ENCODE results near the gene MYO1B.

The MYO1B gene

DNA sequence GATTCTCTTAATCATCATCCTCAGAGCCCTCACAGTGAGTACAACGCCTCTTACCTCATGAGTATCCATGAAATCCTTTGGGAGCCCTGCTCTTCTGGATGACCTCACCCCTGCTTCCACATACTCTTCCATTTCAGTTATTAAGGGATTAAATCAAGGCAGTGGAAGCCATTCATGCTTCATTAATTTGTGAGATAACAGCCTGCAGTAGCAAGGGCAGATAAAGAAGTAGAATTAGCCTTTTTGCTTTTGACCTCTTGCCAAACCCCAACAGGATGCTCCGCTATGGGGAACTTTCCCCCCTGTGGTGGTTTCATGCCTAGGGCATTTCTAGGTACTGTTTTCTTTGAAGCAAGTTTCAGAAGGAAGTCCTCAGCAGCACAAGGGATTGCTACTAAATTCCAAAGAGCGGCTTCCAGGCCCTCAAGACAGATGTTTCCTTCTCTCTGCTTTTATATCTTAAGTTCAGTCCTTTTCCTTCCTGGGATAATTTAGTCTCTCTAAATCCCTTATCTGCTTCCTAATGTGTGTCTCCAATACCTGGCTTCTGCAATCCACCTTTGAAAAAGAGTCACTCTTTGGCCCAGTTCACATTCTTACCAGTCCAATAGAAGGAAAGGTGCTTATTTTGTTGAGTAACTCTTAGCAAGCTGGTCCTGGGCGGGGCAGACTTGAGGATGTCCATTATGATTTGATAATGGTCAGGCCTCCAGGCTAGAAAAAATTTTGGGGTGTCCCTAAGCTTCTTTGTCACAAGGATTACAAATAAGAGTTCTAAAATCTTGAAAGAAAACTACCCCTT lies 76.9 kb downstream of the MYO1B start:
- no peak for DNase-seq (ENCODE audit: low read depth in 2 of 2)

DNA sequence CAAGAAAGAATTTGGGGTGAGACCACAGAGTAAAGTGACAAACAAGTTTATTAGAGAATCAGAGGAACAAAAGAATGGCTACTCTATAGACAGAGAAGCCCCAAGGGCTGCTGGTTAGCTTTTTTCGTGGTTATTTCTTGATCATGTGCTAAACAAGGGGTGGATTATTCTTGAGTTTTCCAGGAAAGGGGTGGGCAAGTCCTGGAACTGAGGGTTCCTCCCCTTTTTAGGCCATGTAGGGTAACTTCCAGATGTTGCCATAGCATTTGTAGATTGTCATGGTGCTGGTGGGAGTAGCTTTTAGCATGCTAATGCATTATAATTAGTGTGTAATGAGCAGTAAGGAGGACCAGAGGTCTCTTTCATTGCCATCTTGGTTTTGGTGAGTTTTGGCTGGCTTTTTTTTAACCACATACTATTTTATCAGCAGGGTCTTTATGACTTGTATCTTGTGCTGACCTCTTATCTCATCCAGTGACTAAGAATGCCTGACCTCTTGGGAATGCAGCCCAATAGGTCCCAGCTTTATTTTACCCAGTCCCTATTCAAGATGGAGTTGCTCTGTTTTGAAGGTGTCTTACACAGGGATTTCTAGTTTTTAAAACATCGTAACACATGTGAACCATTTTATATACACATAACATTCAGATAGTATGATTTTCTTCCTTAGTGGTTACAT lies 77.8 kb downstream of the MYO1B start:
- no peak for DNase-seq (ENCODE audit: low read depth in 2 of 2)

DNA sequence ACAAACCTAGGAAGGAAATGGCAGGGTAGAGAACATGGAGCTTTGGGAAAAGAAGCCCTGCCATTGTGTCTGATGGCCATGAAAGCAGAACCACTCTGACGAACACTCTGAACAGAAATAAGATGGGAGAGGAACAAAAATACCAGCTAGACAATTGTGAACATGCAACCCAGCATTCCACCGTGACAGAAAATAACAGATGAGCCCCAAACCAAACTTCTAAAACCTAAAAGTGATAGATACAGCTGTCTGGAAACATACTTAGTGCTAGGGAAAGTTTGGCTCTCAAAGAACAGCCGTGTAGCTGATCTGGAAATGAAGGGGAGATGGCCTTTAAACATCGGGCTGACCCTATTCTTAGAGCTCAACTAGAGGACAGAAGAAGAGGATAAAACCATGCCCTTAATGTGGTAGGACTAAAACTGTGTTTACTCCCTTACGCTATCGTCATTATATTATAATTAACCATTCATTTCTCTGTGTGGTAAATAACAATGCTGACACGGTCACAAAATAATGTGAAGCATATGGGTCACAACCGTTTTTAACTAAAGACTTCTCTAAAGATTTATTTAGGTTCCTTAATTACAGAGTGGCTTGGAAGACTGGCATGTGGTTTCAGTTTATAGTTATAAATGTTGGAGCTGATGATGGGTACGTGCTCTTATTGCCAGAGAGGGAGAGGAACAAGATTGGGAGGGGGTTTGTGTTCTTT lies 80.6 kb downstream of the MYO1B start:
- DNase-seq (ENCODE audit: low read depth in 2 of 2) = no peak

DNA sequence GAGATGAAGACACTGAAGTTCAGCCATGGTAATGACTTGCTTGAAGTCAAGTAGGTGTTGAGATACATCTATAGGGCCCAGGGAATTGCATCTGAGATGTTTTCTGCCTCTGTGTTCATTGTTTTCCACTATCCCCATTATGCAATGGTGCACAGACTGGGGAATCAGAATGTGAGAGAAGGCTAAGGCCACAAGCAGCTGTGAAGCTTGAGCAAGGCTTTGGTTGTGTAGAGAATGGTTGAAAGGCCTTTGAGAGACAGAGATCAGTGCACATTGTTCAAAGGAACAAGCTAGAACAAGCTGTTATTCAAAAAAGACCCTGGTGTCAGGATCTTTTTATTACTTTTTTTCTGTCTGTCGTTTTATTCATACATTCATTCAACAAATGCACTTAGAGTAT lies 82.3 kb downstream of the MYO1B start:
- no peak for DNase-seq (ENCODE audit: low read depth in 2 of 2)

DNA sequence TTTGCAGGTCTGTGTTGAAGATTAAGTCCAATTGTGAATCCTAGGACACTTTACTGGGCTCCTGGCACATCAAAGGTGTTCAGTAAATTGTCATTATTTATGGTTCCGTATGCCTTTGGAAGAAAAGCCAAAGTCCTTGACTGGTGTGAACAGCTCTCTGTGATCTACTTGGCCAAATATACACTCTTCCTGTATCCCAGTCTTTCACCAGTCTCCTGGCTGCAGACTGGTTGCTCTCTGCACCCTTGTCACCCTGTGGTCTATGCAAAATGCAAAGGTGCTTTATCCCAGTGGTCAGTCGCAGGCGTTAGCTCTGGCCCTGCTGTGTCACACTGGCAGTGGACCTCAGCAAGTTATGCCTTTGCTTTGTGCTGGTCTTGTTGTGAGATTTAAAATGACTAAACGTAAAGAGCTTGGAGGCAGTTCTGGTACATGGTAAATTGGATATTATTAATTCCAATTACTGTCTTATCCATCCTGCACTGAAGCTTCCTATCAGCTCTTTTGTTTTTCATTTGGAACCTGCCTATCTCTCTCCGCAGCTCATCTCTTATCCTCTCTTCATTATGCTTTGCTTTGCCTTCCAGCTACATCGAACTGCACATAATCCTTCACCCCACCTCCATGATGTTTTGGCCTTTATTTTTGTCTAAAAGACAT lies 83.1 kb downstream of the MYO1B start:
- no peak for DNase-seq (ENCODE audit: low read depth in 2 of 2)

DNA sequence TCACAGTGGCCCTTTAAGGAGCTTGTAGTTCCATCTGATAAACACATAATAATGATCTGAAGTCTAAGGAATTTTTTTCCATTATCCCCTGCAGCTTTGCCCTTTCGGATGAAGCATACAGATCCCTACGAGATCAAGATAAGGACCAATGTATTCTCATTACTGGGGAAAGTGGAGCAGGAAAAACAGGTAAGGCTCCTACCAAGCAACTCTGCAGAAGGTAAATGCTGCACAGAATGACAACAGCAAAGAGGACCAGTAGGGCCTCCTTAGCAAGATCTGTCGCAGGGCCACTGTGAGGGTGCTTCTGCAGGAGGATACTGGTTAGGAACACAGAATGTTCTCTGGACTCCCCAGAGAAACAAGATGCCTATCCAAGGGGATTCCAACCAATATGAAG lies 84.6 kb downstream of the MYO1B start:
- no peak for DNase-seq (ENCODE audit: low read depth in 2 of 2)

DNA sequence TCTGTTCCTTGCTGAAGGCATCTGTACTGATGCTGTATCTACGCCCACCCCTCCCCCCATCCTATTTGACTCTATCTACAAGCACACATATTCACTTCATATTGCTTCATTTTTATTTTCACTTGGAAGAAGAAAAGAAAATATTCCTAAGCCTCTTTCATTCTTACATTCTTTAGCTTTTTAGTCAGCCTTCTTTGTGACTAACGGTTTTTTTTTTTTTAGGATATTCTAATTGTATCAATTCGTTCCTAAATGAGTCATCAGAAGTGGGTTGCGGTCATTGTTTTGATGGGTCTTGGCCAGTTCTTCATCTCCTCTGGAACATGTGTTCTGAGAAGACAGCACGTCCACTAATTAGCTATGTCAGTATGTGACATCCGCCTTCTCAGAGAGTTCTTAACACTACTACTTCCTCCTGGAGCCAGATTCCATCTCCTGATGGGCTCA lies 88.7 kb downstream of the MYO1B start:
- DNase-seq (ENCODE audit: low read depth in 2 of 2) = no peak

DNA sequence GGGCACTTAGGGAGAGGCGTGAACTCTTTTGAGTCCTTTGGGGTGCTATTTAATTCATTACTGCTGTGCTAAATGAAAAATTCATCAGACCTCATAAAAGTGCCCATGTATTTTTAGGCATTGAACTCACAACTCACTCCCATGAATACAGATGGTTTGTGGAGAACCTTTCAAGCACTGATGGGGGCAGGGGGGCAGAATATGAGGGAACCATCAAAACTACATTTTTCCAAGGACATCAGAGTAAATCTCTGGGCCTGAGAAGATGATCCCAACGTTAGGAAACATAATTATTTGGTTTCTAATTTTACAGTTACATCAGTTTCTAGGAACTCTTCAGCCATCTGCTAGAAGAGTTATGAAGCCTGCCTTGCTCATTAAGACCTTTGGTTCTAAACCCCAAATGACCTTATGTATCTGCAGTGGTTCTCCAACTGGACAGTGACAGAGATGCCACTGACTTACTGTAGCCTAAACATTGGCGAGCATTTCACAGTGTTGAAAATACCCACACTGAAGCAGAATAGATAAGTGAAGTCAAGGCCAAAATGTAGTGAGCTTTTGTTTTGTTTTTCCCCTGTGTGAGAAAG lies 90.8 kb downstream of the MYO1B start:
- no peak for DNase-seq (ENCODE audit: low read depth in 2 of 2)

DNA sequence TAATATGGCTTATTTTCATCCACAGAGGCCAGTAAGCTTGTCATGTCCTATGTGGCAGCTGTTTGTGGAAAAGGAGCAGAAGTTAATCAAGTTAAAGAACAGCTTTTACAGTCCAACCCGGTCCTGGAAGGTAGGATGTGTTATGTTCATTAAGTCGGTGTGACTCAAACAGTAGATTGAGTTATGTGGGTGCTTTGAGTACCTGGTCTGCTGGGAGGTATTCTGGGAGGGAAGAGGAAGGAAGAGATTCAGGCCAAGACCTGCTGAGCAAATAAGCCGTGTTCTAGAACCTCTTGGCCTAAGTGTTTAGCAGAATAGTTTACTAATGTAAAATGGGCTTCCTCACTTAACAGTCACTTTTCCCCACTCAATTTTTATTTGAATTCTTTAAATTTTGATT lies 96.2 kb downstream of the MYO1B start:
- DNase-seq (ENCODE audit: low read depth in 2 of 2) = no peak

DNA sequence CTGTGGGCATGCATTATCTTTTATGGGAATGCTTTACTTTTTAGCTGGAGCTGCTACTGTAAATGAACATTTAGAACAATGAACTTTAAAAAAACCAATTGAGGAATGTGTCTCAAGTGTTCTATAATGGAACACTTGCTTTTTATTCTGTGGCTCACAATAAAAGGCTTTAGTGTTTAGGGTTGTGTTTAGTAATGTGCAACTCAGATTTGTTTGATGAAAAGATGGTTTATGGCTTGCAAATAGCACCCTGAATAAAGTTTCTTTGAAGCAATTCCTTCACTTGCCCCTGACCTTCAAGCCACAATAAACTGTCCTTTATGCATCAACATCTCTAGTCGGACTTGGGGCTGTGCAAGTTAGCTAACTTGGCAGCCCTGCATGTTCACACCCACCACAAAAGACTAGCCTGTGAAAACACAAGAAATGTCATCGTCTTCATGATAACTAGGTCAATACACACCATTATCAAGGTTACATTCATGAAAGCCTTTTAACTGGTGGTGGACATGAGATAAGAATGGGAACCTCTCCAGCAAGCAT lies 98.7 kb downstream of the MYO1B start:
- no peak for DNase-seq (ENCODE audit: low read depth in 2 of 2)

DNA sequence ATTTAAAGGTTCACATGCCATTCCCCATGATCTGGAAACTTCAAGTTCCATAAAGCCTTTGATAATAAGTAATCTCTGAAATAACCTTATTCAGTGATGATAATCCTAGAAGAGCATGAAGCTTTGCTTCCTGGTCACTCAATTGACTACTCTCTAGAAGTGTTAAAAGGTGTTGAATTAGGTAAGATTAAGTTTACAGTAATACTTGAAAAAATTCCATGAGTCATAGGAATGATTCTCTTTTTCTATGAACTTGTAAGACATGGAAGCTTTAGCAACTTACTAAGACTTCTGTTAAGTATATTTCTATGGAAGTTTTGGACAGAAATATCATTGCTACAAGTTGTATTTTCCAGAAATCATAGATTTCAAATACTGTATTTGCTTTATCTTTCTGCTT lies 100.6 kb downstream of the MYO1B start:
- DNase-seq (ENCODE audit: low read depth in 2 of 2) = no peak

DNA sequence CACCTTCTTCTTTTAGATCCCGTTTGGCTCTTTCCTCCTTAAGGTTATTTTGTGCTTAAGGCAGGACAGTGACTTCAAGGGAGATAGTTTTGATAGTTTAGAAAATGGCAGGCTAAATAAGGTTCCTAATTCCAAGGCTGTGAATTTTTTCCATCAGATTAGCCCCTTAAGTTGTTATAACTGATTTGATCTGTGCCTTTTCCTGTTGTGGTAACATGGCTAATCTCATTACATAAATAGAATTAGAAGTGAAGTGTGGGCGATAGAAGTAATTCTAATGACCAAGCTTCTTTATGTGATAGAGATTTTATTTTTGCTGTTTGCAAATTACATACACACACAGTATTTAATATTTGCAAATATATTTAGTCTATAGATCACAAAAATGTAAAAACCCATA lies 102.0 kb downstream of the MYO1B start:
- DNase-seq (ENCODE audit: low read depth in 2 of 2) = no peak

DNA sequence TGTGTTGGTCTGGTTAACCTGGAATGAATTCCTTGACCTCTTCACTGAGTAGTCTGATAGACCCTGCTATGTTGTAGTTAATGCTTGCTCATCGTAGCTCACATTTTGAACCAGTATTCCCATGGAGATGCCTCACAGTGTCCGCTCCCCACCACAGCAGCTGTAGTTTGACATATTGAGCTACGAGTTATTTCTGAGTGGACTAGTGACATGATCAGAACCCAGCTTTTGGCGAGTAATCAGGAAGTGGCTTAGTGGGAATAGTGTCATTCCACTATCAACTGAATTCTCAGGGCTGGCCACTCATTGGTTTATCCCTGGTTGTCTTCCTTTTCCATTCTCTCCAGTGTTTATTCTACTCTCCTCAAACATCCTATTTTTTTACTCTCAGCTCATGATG lies 102.7 kb downstream of the MYO1B start:
- DNase-seq (ENCODE audit: low read depth in 2 of 2) = no peak

DNA sequence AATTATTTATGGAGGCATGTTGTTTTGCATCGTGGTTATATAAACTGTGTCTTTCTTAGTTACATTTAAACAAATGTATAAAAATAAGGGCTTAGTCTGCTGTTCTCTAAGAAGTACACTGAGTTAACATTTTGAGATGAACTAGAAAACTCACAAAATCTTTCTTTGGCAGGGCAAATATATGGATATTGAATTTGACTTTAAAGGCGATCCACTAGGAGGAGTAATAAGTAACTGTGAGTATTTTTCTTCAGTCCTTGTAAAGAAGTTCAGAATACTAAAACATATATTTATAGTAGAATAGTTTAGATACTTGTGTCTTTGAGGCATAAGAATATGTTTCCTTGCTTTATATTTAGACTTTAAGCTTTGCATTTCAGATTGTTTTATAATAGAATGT lies 104.8 kb downstream of the MYO1B start:
- no peak for DNase-seq (ENCODE audit: low read depth in 2 of 2)

DNA sequence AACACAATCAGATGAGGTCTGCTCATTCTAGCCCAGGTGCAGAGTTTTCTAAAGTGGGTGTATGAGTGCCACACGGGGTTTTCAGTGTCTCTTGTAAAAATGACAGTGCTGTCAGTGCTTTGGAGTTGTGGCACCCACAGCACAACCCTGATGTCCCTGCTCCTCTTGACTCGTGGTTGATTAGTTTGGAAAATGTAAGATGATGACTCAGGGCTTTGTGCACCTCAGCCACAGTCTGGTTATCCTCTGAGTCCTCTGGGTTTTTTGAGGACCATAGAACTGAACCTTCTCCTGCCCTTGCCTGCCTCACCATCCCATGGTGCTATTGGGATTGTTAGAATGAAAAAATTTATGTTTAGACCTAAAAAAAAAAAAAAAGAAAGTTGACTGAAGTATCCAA lies 105.6 kb downstream of the MYO1B start:
- DNase-seq (ENCODE audit: low read depth in 2 of 2) = no peak

DNA sequence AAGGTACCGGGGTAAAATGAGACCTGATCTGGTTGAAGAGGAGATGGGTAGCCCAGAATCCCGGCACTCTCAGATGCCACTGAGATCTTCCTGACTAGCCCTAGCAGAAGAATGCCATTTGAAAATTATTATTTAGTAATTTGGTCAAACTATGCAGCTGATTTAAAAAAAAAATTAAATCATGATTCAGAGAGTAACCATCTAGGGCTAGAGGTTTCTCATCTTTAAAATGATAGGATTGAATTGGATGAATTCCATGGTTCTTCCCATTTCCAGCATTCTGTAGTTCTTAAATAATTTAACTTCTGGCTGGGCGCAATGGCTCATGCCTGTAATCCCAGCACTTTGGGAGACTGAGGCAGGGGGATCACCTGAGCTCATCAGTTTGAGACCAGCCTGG lies 106.1 kb downstream of the MYO1B start:
- DNase-seq (ENCODE audit: low read depth in 2 of 2) = no peak

DNA sequence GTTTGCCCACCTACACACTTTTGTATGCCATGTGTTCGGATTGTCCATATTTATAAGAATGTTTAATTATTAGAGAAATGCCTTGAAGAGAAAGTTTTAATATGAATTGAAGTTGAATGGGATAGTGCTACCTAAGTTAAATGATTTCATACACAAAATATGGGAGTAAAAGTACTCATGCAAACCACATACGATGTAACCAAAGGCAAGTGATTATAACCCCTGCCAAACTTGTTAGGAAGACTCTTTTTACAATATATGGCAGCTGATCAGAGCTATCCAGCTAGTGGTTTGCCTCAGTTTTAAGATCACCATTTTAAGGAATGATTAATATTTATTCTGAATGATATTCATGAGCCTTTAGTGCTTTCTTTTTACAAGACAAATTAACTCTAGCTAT lies 106.7 kb downstream of the MYO1B start:
- DNase-seq (ENCODE audit: low read depth in 2 of 2) = no peak

DNA sequence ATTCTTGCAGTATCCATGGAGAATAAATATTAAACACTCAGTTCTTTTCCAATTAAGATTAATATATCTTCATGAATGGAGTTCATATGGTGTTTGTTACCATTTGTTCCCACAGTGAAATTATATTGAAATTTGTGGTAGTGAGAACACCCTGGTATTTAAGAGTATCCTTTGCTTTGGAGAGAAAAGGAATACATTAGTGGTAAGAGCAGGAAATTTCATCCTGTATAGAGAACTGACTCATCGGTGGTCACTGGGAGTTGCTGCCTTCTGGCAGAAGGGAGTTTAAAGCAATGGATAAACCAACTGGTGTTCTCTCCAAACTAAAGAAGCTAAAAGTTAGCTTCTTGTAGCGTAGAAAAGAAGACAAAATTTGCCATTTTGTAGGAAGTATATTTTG lies 107.3 kb downstream of the MYO1B start:
- no peak for DNase-seq (ENCODE audit: low read depth in 2 of 2)

DNA sequence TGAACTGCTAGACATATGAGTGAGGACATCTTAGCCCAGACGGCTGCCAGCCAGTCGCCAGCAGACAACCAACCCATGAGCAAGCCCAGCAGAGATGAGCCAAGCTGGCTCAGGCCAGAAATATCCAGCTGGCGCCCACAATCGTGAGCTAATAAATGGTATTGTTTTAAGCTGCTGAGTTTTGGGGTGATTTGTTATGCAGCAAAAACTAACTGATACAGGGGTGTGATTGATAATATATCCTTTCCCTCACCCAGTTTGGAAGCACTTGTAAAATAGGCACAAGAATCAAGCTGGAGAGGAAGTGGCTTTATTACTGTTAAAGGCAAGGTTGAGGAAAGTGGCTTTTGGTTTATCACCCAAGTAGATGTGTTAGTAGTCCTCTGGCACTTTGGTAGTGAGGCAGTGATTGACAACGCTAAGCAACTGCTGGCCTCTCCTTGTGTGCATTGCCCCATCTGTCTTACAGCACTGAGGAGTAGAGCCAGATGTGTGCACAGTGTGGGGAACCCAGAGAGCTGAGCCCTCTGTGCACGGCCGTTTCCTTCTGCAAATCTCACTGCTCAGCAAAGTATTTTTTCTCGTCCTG lies 110.1 kb downstream of the MYO1B start:
- no peak for DNase-seq (ENCODE audit: low read depth in 2 of 2)

DNA sequence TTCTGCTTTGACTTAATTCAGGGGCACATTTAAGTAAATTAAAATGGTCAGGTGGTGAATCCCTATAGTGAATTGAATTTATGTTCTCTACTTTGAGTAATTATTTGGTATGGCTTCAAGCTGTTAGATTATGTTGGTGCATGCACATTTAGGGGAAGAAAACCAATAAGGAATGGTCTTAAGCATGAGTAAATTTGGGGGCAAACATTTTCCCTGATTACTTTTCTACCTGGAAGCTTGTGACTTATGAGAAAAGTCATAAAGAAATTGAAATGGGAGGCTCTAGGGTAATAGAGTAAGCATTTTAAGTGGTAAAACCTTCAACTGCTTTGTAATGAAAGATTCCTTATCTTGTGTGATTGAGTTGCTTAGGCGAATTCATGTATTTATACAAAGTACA lies 112.5 kb downstream of the MYO1B start:
- no peak for DNase-seq (ENCODE audit: low read depth in 2 of 2)

DNA sequence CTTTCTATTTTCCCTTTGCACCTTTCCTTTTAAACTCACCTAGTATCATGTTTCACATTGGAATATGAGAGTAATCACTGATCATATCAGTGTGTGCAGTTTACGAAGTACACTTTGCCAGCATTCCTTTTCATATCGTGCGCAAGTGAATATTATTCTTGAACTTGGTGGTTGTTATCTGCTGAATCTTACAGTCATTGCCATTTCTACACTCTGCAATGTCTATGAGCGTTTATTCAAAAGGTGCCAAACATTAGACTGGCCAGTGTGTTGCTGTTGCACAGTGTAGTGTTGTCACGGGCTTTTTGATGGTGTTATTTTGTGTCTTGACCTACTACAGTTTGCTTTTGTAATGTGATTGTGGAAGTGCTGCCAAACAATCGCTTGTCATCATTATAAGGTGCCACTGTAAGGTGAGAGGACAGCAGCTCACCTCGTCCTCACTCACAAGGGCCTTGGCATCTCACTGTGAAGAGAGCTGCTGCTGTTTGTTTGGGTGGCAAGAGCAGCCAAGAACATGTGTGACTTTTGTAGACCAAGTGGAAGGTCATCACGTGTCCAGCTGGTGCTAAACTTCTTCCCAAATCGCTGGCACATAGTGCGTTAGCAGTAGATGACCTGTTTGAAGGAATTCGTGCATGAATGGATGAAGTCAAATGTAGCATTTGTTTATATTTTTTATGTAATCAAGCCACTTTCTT lies 113.3 kb downstream of the MYO1B start:
- DNase-seq (ENCODE audit: low read depth in 2 of 2) = no peak

All from stimulated activated CD4-positive, alpha-beta T cell treated with anti-CD3 and anti-CD28 coated beads, Interleukin-15, amount 100 ng/mL, for 48 hours (primary cell).